Fibroblast of the aortic adventitia (primary cell): ENCODE results near the gene CERS6. TPM values are rescaled to one million over a fixed set of nuclear protein-coding genes. Genes with fewer than 3 reads are reported as not detected.

Source experiments
- DNase-seq: peaks from one replicate; pipeline ENCODE4 v3.0.0-alpha.2; 2010; ENCODE audit warnings: low read depth
- H3K4me3 ChIP-seq: 2 replicates; pipeline ENCODE4 v1.5.1; 2011; ENCODE audit warnings: low read depth, mild to moderate bottlenecking, control low read depth, low read length, moderate library complexity
- CTCF ChIP-seq: IDR thresholded peaks from 2 replicates; pipeline ENCODE4 v1.5.1; 2011; ENCODE audit warnings: mild to moderate bottlenecking, low read length, control low read depth, inconsistent platforms; ENCODE audit not compliant: insufficient read depth
- total RNA-seq: library from RNA; depleted of rRNA; stranded (reverse); fragments of >200 nt; gene quantifications from 2 replicates; pipeline ENCODE4 v1.2.3, GENCODE V29; 2012; ENCODE audit warnings: low replicate concordance

The CERS6 gene
- total RNA-seq, 1 donor: 14.2 TPM

DNA sequence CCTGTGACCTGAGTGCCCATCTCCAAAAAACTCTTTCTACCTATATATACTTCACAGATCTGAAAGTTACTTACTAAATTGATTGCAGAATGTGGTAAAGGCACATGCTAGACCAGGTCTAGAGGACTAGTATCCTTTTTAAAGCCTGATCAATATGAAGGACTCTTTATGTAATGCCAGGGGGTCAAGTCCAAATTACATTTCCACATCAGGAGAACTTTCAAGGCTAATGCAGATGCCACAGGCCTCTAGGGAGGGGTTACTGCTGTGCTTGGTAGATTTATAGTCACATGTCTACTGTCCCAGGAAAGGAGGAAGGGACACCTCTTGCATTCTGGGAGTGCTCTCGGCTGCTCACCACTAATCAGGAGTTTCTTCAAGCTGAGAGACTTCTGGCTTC, 227.9 kb downstream of the CERS6 start:
- no peak for TF ChIP-seq CTCF
- no peak for DNase-seq
- no peak overlapping the region for H3K4me3 ChIP-seq

- no peak for TF ChIP-seq CTCF
- no peak for DNase-seq
- no peak overlapping the region for H3K4me3 ChIP-seq
Observed at GRCh38 chr2:168684921-168685599, 229.0 kb downstream of the CERS6 start.

- DNase-seq: no peak
- no peak for TF ChIP-seq CTCF
- no peak overlapping the region for H3K4me3 ChIP-seq
Observed at GRCh38 chr2:168685600-168686451, 229.8 kb downstream of the CERS6 start.

GRCh38 chr2:168686452-168687191, 230.6 kb downstream of the CERS6 start:
- TF ChIP-seq CTCF: no peak
- DNase-seq: peak; percentile 44
- no peak overlapping the region for H3K4me3 ChIP-seq

GRCh38 chr2:168687314-168687713, 231.2 kb downstream of the CERS6 start:
- TF ChIP-seq CTCF: no peak
- DNase-seq: peak; percentile 31
- H3K4me3 ChIP-seq: no peak overlapping the region

- H3K4me3 ChIP-seq: no peak overlapping the region
- TF ChIP-seq CTCF: no peak
- no peak for DNase-seq
Observed at GRCh38 chr2:168690381-168690885, 234.4 kb downstream of the CERS6 start.
